Measurements from ENCODE around the gene PITPNC1. TPM values are rescaled to one million over a fixed set of nuclear protein-coding genes. Genes with fewer than 3 reads are reported as not detected.

PITPNC1 gene
- total and polyA plus RNA-seq, 2 of the 13 experiments (the other 11 are each of a cell fraction or from before 2014, with no cell fraction given) = 4.1 to 5.7 TPM

- TF ChIP-seq ZNF329 (CRISPR knock-in tag; IDR thresholded peaks at IDR 0.05; ENCODE audit: low read depth) = no peak
- no peak for TF ChIP-seq NR2F1 (CRISPR knock-in tag; IDR thresholded peaks at IDR 0.05)
Observed at GRCh38 chr17:67496286-67496685, 119.2 kb downstream of the PITPNC1 start (continued).

GRCh38 chr17:67499685-67500084 is 122.6 kb downstream of the PITPNC1 start:
- intact Hi-C loops (cut with micrococcal nuclease; ENCODE audit: unreplicated experiment) = no loop called here
- no peak overlapping the region for H3K9ac ChIP-seq (ENCODE audit: insufficient read depth, low read depth, low read length)
- H3K4me1 ChIP-seq (ENCODE audit: insufficient read depth, low read length) = no peaks in the 10 kb centered on the region; the same call in 1 of the 2 replicates
- ChIA-PET CTCF (ENCODE audit: low intra/inter-chr PET ratio, low total read pairs) (no interaction called here), POLR2A (no interaction called here)
- DNase-seq (ENCODE audit: low spot score) (no peak), ATAC-seq (no peak), FAIRE-seq (no peak)
- in situ Hi-C loops (cut with HindIII; ENCODE audit: extremely low pct_ligation_motif_present, low pct_unique_long_range_greater_than_20kb) = no loop called here
- H3K27me3 ChIP-seq (ENCODE audit: control insufficient read depth in 1 of 2, insufficient read depth in 2 of 2, low read length in 2 of 2) = no peaks in the 10 kb centered on the region
- no peak overlapping the region for H3K4me3 ChIP-seq (replicated peaks in 1 of 3; ENCODE audit: insufficient read depth in 1 of 3, low read depth in 2 of 3, low read length in 3 of 3)
- no peaks in the 10 kb centered on the region for H3K36me3 ChIP-seq (replicated peaks in 1 of 2; ENCODE audit: control insufficient read depth in 1 of 2, insufficient read depth in 2 of 2, low read length in 2 of 2)
- H2AFZ ChIP-seq (ENCODE audit: low read length) = no peak overlapping the region
- 33% methylated on average over 4 of the region's 4 CpGs for WGBS (ENCODE audit: low lambda C conversion rate)
- H4K20me1 ChIP-seq (ENCODE audit: insufficient read depth, low read length) = no peaks in the 10 kb centered on the region
- H3K27ac ChIP-seq (ENCODE audit: extremely low read length, insufficient read depth, low read length) = no peak overlapping the region
- no peaks in the 10 kb centered on the region for H3K9me3 ChIP-seq (ENCODE audit: low read length)
- H3K4me2 ChIP-seq (ENCODE audit: low read depth, low read length) = no peak overlapping the region
- H3K79me2 ChIP-seq (ENCODE audit: insufficient read depth, low read length) = no peaks in the 10 kb centered on the region
- TF ChIP-seq PAWR (CRISPR knock-in tag; IDR thresholded peaks at IDR 0.05; ENCODE audit: borderline replicate concordance) = no peak
- no peak for TF ChIP-seq KLF12 (CRISPR knock-in tag; IDR thresholded peaks at IDR 0.05; ENCODE audit: borderline replicate concordance)
- no TSS peak for BruUV-seq (replicated peaks)

- H3K79me2 ChIP-seq (ENCODE audit: insufficient read depth, low read length) = no peaks in the 10 kb centered on the region
- CTCF ChIA-PET (ENCODE audit: low intra/inter-chr PET ratio, low total read pairs) = no interaction called here
- no TSS peak for BruUV-seq (replicated peaks)
- no peak overlapping the region for H2AFZ ChIP-seq (ENCODE audit: low read length)
- no peaks in the 10 kb centered on the region; the same call in 1 of the 2 replicates for H3K4me1 ChIP-seq (ENCODE audit: insufficient read depth, low read length)
- no peak overlapping the region for H3K4me3 ChIP-seq (replicated peaks in 1 of 3; ENCODE audit: insufficient read depth in 1 of 3, low read depth in 2 of 3, low read length in 3 of 3)
- H3K9me3 ChIP-seq (ENCODE audit: low read length) = no peaks in the 10 kb centered on the region
- no peaks in the 10 kb centered on the region for H3K27me3 ChIP-seq (ENCODE audit: control insufficient read depth in 1 of 2, insufficient read depth in 2 of 2, low read length in 2 of 2)
- no peak overlapping the region for H3K9ac ChIP-seq (ENCODE audit: insufficient read depth, low read depth, low read length)
- WGBS (ENCODE audit: low lambda C conversion rate) = 37% methylated on average over 2 of the region's 2 CpGs
- no peaks in the 10 kb centered on the region for H4K20me1 ChIP-seq (ENCODE audit: insufficient read depth, low read length)
- ATAC-seq (no peak), FAIRE-seq (no peak), DNase-seq (ENCODE audit: low spot score) (no peak)
- no peak overlapping the region for H3K4me2 ChIP-seq (ENCODE audit: low read depth, low read length)
- in situ Hi-C loops (cut with HindIII; ENCODE audit: extremely low pct_ligation_motif_present, low pct_unique_long_range_greater_than_20kb) (no loop called here), intact Hi-C loops (cut with micrococcal nuclease; ENCODE audit: unreplicated experiment) (no loop called here)
- H3K36me3 ChIP-seq (replicated peaks in 1 of 2; ENCODE audit: control insufficient read depth in 1 of 2, insufficient read depth in 2 of 2, low read length in 2 of 2) = no peaks in the 10 kb centered on the region
- H3K27ac ChIP-seq (ENCODE audit: extremely low read length, insufficient read depth, low read length) = no peak overlapping the region
- POLR2A ChIA-PET = no interaction called here
- TF ChIP-seq TRIM24 (CRISPR knock-in tag; IDR thresholded peaks at IDR 0.05) (no peak), HNRNPUL1 (IDR thresholded peaks at IDR 0.05; ENCODE audit: low read depth, low read length) (no peak), CEBPG (CRISPR knock-in tag; IDR thresholded peaks at IDR 0.05) (no peak), IRF2 (CRISPR knock-in tag; IDR thresholded peaks at IDR 0.05) (no peak), HCFC1 (IDR thresholded peaks at IDR 0.05; ENCODE audit: low read depth, low read length) (no peak), ZNF235 (CRISPR knock-in tag; IDR thresholded peaks at IDR 0.05; ENCODE audit: borderline replicate concordance) (no peak), GTF3A (CRISPR knock-in tag; conservative IDR thresholded peaks at IDR 0.05) (no peak), ZNF337 (CRISPR knock-in tag; IDR thresholded peaks at IDR 0.05; ENCODE audit: borderline replicate concordance, low read depth) (no peak), ZNF142 (CRISPR knock-in tag; IDR thresholded peaks at IDR 0.05) (no peak)
Observed at GRCh38 chr17:67500261-67500660, 123.2 kb downstream of the PITPNC1 start.
